Measurements from ENCODE around the gene NOL3. TPM values are rescaled to one million over a fixed set of nuclear protein-coding genes. Genes with fewer than 3 reads are reported as not detected.

NOL3 gene
- total RNA-seq, 4 donors from 2014 or later: 38.3 to 97.0 (median 63.5) TPM

DNA sequence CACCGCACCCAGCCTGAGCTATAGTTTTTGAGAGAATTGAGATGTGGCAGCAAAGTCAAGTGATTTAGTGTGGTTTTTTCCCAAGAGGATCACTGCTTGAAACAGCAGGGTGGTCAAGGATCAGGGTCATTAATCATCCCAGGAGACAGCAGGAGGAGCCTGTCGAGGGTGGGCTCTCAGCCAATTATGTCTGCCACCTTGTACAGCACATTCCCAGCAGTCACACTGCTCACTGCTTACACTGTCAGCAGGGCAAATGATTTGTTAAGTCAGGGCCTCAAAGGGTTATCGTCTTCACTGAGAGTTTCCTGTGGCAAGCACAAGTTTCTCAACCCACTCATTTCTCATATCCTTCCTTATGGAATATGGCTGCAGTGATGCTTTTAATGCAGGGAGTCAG is 32.7 kb upstream of the NOL3 start:
- no peaks in the 10 kb centered on the region for H3K4me1 ChIP-seq
- no peak overlapping the region for H3K4me3 ChIP-seq (replicated peaks in 1 of 3)
- 53 to 63% methylated on average over 3 of the region's 3 CpGs for WGBS, 2 donors
- H3K9me3 ChIP-seq: no peaks in the 10 kb centered on the region
- no peak for TF ChIP-seq POLR2A (IDR thresholded peaks at IDR 0.05)
- no peak for TF ChIP-seq CTCF (IDR thresholded peaks at IDR 0.05)
- H3K27ac ChIP-seq: no peak overlapping the region
- DNase-seq: no peak
- H3K27me3 ChIP-seq: no peaks in the 10 kb centered on the region
- peaks cover 47 to 62% of the 10 kb centered on the region in 2 donors for H3K36me3 ChIP-seq
- intact Hi-C loops (cut with DNase I): no loop called here

GRCh38 chr16:67141391-67141790 is 28.9 kb upstream of the NOL3 start:
- H3K27me3 ChIP-seq: no peaks in the 10 kb centered on the region
- H3K9me3 ChIP-seq: no peaks in the 10 kb centered on the region
- intact Hi-C loops (cut with DNase I): no loop called here
- peaks cover 51 to 56% of the 10 kb centered on the region in 2 donors for H3K36me3 ChIP-seq
- no peaks in the 10 kb centered on the region for H3K4me1 ChIP-seq
- H3K4me3 ChIP-seq (replicated peaks in 1 of 3): no peak overlapping the region
- no peak for TF ChIP-seq POLR2A (IDR thresholded peaks at IDR 0.05)
- no peak for TF ChIP-seq CTCF (IDR thresholded peaks at IDR 0.05)
- WGBS, 2 donors: 92 to 100% methylated on average over 2 to 5 of the region's 13 CpGs
- no peak for DNase-seq
- H3K27ac ChIP-seq: no peak overlapping the region

DNA sequence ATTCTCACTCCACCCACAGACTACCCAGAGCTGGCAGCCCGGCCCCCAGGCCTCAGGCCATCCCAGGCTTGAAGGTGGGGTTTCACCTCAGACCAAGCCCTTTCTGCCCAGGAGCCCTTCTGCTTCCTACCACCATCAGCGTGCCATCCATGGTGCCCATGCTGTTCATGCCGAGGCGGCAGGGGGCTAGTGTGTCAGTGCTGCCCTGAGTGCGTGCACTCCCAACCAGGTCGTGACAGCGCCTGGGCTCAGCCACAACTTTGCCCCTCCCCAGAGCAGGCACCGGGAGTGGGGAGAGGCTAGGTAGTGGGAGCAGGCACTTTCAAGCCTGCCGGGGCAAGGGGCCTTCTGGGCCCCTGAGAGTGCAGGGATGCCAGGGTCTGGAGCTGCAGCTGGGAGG is 28.0 kb upstream of the NOL3 start:
- no peak for DNase-seq
- Histone ChIP-seq H3K4me3 (replicated peaks in 1 of 3) (no peak overlapping the region), H3K9me3 (no peaks in the 10 kb centered on the region), H3K27me3 (no peaks in the 10 kb centered on the region), H3K27ac (no peak overlapping the region), H3K36me3 (peaks cover 51 to 54% of the 10 kb centered on the region in 2 donors), H3K4me1 (peaks cover 2 to 7% of the 10 kb centered on the region in 2 donors)
- WGBS, 2 donors: 94 to 95% methylated on average over 4 to 7 of the region's 9 CpGs
- TF ChIP-seq CTCF (IDR thresholded peaks at IDR 0.05) (no peak), POLR2A (IDR thresholded peaks at IDR 0.05) (no peak)
- intact Hi-C loops (cut with DNase I): no loop called here

DNA sequence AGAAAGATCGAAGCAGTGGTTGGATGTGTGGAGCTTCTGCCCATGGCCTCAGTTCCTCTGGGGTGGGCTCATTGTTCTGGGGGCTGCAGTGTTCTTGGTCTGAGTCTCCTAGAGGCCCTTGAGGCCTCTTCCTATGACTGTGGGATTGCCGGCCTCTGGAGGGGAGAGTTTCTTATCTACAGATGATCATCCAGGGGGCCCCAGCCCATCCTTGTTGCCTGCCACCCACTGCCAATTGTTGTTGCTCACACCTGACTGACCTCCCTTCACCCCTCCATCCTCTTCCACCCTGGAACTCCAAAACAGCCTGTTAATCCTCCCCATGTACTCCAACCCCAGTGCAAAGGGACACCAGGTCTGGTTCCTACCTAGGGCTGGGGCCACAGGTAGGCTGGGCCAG is 25.4 kb upstream of the NOL3 start:
- Histone ChIP-seq H3K4me3 (replicated peaks in 1 of 3) (no peak overlapping the region), H3K4me1 (peaks cover 7 to 16% of the 10 kb centered on the region in 2 donors), H3K27me3 (no peaks in the 10 kb centered on the region), H3K27ac (no peak overlapping the region), H3K9me3 (no peaks in the 10 kb centered on the region), H3K36me3 (peaks cover 47 to 51% of the 10 kb centered on the region in 2 donors)
- WGBS, 2 donors: 96 to 100% methylated on average over 2 of the region's 2 CpGs
- DNase-seq: no peak
- intact Hi-C loops (cut with DNase I): no loop called here
- no peak for TF ChIP-seq POLR2A (IDR thresholded peaks at IDR 0.05)
- TF ChIP-seq CTCF (IDR thresholded peaks at IDR 0.05): no peak

DNA sequence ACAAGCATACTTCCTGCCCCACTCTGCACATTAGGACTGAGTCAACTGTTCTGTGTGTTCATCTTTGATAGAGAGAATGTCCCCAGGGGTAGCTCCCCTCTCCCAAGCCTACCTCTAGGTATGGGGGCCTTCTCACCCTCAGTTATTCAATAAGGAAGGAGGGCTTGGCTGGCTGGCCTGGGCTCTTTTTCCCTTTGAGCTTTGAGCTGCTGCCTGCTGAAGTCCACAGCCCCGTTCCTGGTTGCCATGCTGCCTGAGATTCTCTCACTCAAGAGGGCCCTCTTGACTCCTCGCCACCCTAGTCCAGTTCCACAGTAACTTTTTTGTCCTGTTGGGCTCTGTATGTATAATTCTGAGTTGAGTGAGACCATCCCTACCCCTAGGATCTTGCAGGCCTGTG is 24.6 kb upstream of the NOL3 start:
- WGBS, 2 donors: 72 to 80% methylated on average over 2 of the region's 2 CpGs
- Histone ChIP-seq H3K27me3 (no peaks in the 10 kb centered on the region), H3K9me3 (no peaks in the 10 kb centered on the region), H3K36me3 (peaks cover 42 to 44% of the 10 kb centered on the region in 2 donors), H3K4me3 (replicated peaks in 1 of 3) (no peak overlapping the region), H3K4me1 (peaks cover 7 to 21% of the 10 kb centered on the region in 2 donors), H3K27ac (no peak overlapping the region)
- no peak for DNase-seq
- intact Hi-C loops (cut with DNase I): no loop called here
- TF ChIP-seq POLR2A (IDR thresholded peaks at IDR 0.05): no peak
